Thyroid gland (tissue), 4 donors: ENCODE results near the gene ENTPD8. TPM values are rescaled to one million over a fixed set of nuclear protein-coding genes. Genes with fewer than 3 reads are reported as not detected.

Experiments used
- DNase-seq, 2 donors: peaks; one replicate each; pipeline ENCODE4 v3.0.0-alpha.2; 2019
- H3K27ac ChIP-seq, 3 donors: fragments of 200-600 bp; sonication (generic); 1 replicate in 2 of 3; 2 replicates in 1 of 3; pipeline ENCODE4 v1.5.1; 2016 to 2019; ENCODE audit warnings: mild to moderate bottlenecking in 1 of 3, moderate library complexity in 1 of 3
- H3K27me3 ChIP-seq: fragments of 200-600 bp; sonication (generic); one replicate; pipeline ENCODE4 v1.5.1; 2019
- H3K36me3 ChIP-seq, 2 donors: fragments of 200-600 bp; sonication (generic); one replicate each; pipeline ENCODE4 v1.5.1; 2016 to 2019
- H3K4me1 ChIP-seq, 2 donors: fragments of 200-600 bp; sonication (generic); one replicate each; pipeline ENCODE4 v1.5.1; 2017 to 2019
- H3K4me3 ChIP-seq, 3 donors: fragments of 200-600 bp; sonication (generic); replicated peaks in 1 of 3; 1 replicate in 2 of 3; 2 replicates in 1 of 3; pipeline ENCODE4 v1.5.1; 2016; ENCODE audit warnings: mild to moderate bottlenecking in 1 of 3
- H3K9me3 ChIP-seq: fragments of 200-600 bp; sonication (generic); one replicate; pipeline ENCODE4 v1.5.1; 2017
- POLR2A ChIP-seq, 2 donors: fragments of 450-650 bp; IDR thresholded peaks; one replicate each; pipeline ENCODE4 v1.6.1; 2017; ENCODE audit warnings: antibody characterized with exemption in 2 of 2, mild to moderate bottlenecking in 2 of 2, moderate library complexity in 1 of 2
- WGBS, 2 donors: methylation state at CpG; one replicate each; pipeline ENCODE4 v1.1.5; 2017; 5-methylcytosine and 5-hydroxymethylcytosine counted together
- intact Hi-C: fragments of 100-400 bp; cut with DNase I; formaldehyde crosslinking; loops from one replicate; pipeline ENCODE4 v1.15.1; 2023
- microRNA-seq: library from miRNA; unstranded; fragments of <30 nt; microRNA quantifications from one replicate; pipeline ENCODE4, GENCODE V29; 2016
- total RNA-seq, 4 donors: library from RNA; depleted of rRNA; stranded (reverse); fragments of >200 nt; gene quantifications; one replicate each; pipeline ENCODE4 v1.2.3, GENCODE V29; 2016
- TF ChIP-seq, protein P1 (sequence below), 6 experiments: fragments of 200-600 bp in 3 of 6; fragments of 450-650 bp in 3 of 6; sonication (generic) in 3 of 6; IDR thresholded peaks; one replicate each; pipeline ENCODE4 v1.5.1; 2016 to 2019; ENCODE audit warnings: antibody characterized with exemption in 6 of 6, mild to moderate bottlenecking in 2 of 6, inconsistent platforms in 1 of 6, moderate library complexity in 1 of 6

ENTPD8 gene
- total RNA-seq, 4 donors from 2014 or later: 0.29 to 0.78 TPM; not detected in 2

DNA sequence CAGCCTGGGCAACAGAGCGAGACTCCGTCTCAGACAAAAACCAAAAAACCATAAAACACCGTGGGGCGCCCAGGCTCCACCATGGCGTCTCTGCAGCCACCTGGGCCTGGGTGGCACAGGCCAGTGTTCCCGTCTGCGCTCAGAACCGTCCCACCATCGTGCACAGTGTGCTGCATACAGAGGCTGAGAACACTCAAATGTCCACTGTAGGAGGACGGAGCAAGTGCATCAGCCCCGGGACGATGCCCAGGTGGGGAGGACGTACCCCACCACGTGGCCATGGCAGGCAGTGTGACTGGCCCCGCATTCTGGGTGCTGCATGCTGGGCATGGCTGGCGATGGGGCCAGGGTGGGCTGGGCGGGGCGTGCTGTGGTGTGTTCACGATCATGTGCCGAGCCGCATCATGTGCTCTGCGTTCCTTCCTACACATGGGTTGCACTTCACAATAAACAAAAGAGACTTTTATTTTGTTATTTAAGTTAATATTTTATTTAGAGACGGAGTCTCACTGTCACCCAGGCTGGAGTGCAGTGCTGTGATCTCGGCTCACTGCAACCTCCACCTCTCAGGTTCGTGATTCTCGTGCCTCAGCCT, 56.0 kb downstream of the ENTPD8 start:
- Histone ChIP-seq H3K36me3 (no peaks in the 10 kb centered on the region), H3K27me3 (no peaks in the 10 kb centered on the region), H3K4me1 (peaks cover 0 to 13% of the 10 kb centered on the region in 2 donors), H3K4me3 (no peak overlapping the region), H3K27ac (no peak overlapping the region), H3K9me3 (no peaks in the 10 kb centered on the region)
- TF ChIP-seq, protein P1, sequence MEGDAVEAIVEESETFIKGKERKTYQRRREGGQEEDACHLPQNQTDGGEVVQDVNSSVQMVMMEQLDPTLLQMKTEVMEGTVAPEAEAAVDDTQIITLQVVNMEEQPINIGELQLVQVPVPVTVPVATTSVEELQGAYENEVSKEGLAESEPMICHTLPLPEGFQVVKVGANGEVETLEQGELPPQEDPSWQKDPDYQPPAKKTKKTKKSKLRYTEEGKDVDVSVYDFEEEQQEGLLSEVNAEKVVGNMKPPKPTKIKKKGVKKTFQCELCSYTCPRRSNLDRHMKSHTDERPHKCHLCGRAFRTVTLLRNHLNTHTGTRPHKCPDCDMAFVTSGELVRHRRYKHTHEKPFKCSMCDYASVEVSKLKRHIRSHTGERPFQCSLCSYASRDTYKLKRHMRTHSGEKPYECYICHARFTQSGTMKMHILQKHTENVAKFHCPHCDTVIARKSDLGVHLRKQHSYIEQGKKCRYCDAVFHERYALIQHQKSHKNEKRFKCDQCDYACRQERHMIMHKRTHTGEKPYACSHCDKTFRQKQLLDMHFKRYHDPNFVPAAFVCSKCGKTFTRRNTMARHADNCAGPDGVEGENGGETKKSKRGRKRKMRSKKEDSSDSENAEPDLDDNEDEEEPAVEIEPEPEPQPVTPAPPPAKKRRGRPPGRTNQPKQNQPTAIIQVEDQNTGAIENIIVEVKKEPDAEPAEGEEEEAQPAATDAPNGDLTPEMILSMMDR (IDR thresholded peaks at IDR 0.05): no peak
- no peak for TF ChIP-seq POLR2A (IDR thresholded peaks at IDR 0.05)
- intact Hi-C loops: no loop called here
- 94 to 95% methylated on average over 14 to 26 of the region's 26 CpGs for WGBS, 2 donors
- no peak for DNase-seq

Small RNAs within 50 kb of the gene (microRNA-seq; reads per million reads assigned to microRNA genes)
- gene MIR7114: 1.5 reads per million

Other genes starting within 250 kb of the ENTPD8 start
- gene TPRN, start 240.6 kb downstream of the ENTPD8 start, total RNA-seq: 10 to 100 TPM in 2 of 4 donors, 1 to 10 TPM in 2; 6.5 to 13.5 (median 9.9) TPM
- 10 to 100 TPM; 29.7 to 47.3 (median 38.4) TPM for gene TMEM203, start 235.7 kb downstream of the ENTPD8 start, total RNA-seq
- gene NDOR1, start 235.7 kb downstream of the ENTPD8 start, total RNA-seq: 10 to 100 TPM in 3 of 4 donors, 1 to 10 TPM in 1; 9.0 to 16.6 (median 15.4) TPM
- gene RNF208, start 219.1 kb downstream of the ENTPD8 start, total RNA-seq: 1 to 10 TPM; 2.3 to 4.5 (median 3.8) TPM
- 1 to 10 TPM in 2 of 4 donors, under 1 TPM in 1, not detected in 1; 0.94 to 2.3 (median 1.3) TPM for gene CYSRT1, start 216.2 kb downstream of the ENTPD8 start, total RNA-seq
- under 1 TPM in 2 of 4 donors, not detected in 2; 0.33 to 0.81 TPM for gene RNF224, start 213.9 kb downstream of the ENTPD8 start, total RNA-seq
- under 1 TPM in 1 of 4 donors, not detected in 3; 0.33 TPM for gene SLC34A3, start 210.5 kb downstream of the ENTPD8 start, total RNA-seq
- gene TUBB4B, start 200.1 kb downstream of the ENTPD8 start, total RNA-seq: 100 to 1,000 TPM; 181 to 757 (median 487) TPM
- not detected for gene STPG3, start 190.1 kb downstream of the ENTPD8 start, total RNA-seq
- 10 to 100 TPM; 29.8 to 39.1 (median 32.4) TPM for gene NELFB, start 186.0 kb downstream of the ENTPD8 start, total RNA-seq
- gene TOR4A, start 163.6 kb downstream of the ENTPD8 start, total RNA-seq: 10 to 100 TPM; 10.8 to 14.7 (median 12.0) TPM
- gene NRARP, start 139.1 kb downstream of the ENTPD8 start, total RNA-seq: 10 to 100 TPM in 1 of 4 donors, 1 to 10 TPM in 3; 1.8 to 10.2 (median 6.8) TPM
- gene EXD3, start 18.2 kb downstream of the ENTPD8 start, total RNA-seq: 10 to 100 TPM; 13.0 to 32.0 (median 26.6) TPM
- gene NOXA1, start 18.0 kb downstream of the ENTPD8 start, total RNA-seq: 10 to 100 TPM in 2 of 4 donors, 1 to 10 TPM in 2; 5.4 to 16.6 (median 10.0) TPM
- 10 to 100 TPM; 50.1 to 58.5 (median 54.2) TPM for gene NSMF, start 18.0 kb upstream of the ENTPD8 start, total RNA-seq
- 10 to 100 TPM; 10.1 to 23.6 (median 11.6) TPM for gene PNPLA7, start 109.0 kb upstream of the ENTPD8 start, total RNA-seq
- gene MRPL41, start 110.5 kb upstream of the ENTPD8 start, total RNA-seq: 10 to 100 TPM; 24.5 to 67.2 (median 47.7) TPM
- gene DPH7, start 137.6 kb upstream of the ENTPD8 start, total RNA-seq: 10 to 100 TPM; 20.8 to 47.4 (median 34.1) TPM
- 10 to 100 TPM in 1 of 4 donors, 1 to 10 TPM in 3; 8.7 to 14.3 (median 9.5) TPM for gene ZMYND19, start 149.2 kb upstream of the ENTPD8 start, total RNA-seq
- 10 to 100 TPM; 45.6 to 66.2 (median 61.2) TPM for gene ARRDC1, start 164.3 kb upstream of the ENTPD8 start, total RNA-seq
- gene EHMT1, start 177.6 kb upstream of the ENTPD8 start, total RNA-seq: 10 to 100 TPM; 56.8 to 99.5 (median 94.4) TPM